HepG2 (cell line): ENCODE results near the gene ERMARD. TPM values are rescaled to one million over a fixed set of nuclear protein-coding genes. Genes with fewer than 3 reads are reported as not detected.

ENCODE experiments used
- CBX1 ChIP-seq: IDR thresholded peaks from one replicate; pipeline ENCODE4 v1.6.1; 2016; ENCODE audit warnings: antibody characterized with exemption, low read depth
- CC2D1A ChIP-seq: sonication (generic); formaldehyde crosslinking; IDR thresholded peaks from 2 replicates; pipeline ENCODE4 v1.8.1; 2023; ENCODE audit warnings: mild to moderate bottlenecking, missing genetic modification reagents
- ERF ChIP-seq: IDR thresholded peaks from 2 replicates; pipeline ENCODE4 v1.6.1; 2018; ENCODE audit warnings: missing biosample characterization, missing genetic modification reagents
- HOXD1 ChIP-seq: sonication (generic); formaldehyde crosslinking; IDR thresholded peaks from 2 replicates; pipeline ENCODE4 v1.5.0; 2020; ENCODE audit warnings: missing genetic modification reagents
- KDM2A ChIP-seq: sonication (generic); formaldehyde crosslinking; IDR thresholded peaks from 2 replicates; pipeline ENCODE4 v1.4.0; 2020; ENCODE audit warnings: low read depth, missing genetic modification reagents, borderline replicate concordance
- KDM6A ChIP-seq: IDR thresholded peaks from 2 replicates; pipeline ENCODE4 v1.6.1; 2016; ENCODE audit warnings: low read depth
- MAFK ChIP-seq, 2 experiments: IDR thresholded peaks in 1 of 2; conservative IDR thresholded peaks in 1 of 2; 2 replicates each; pipeline ENCODE4 v1.6.1; 2011; ENCODE audit warnings: improper control_type of control experiment in 2 of 2, low read length in 2 of 2
- MED13 ChIP-seq: sonication (generic); formaldehyde crosslinking; IDR thresholded peaks from 2 replicates; pipeline ENCODE4 v1.5.0; 2020; ENCODE audit warnings: missing genetic modification reagents
- PAX8 ChIP-seq: sonication (generic); formaldehyde crosslinking; IDR thresholded peaks from 2 replicates; pipeline ENCODE4 v1.8.0; 2022; ENCODE audit warnings: mild to moderate bottlenecking, missing genetic modification reagents, borderline replicate concordance
- SMARCC2 ChIP-seq: fragments of 450-650 bp; IDR thresholded peaks from 2 replicates; pipeline ENCODE4 v1.6.1; 2017; ENCODE audit warnings: antibody characterized with exemption, mild to moderate bottlenecking
- SNAPC2 ChIP-seq: sonication (generic); formaldehyde crosslinking; IDR thresholded peaks from 2 replicates; pipeline ENCODE4 v1.8.1; 2022; ENCODE audit warnings: mild to moderate bottlenecking, missing genetic modification reagents
- SSRP1 ChIP-seq: IDR thresholded peaks from 2 replicates; pipeline ENCODE4 v1.6.1; 2016; ENCODE audit warnings: control low read depth
- TCF7L2 ChIP-seq: IDR thresholded peaks from 2 replicates; pipeline ENCODE4 v1.6.1; 2011; ENCODE audit warnings: mild to moderate bottlenecking, low read depth, low read length, moderate library complexity
- ZMYM2 ChIP-seq: sonication (generic); formaldehyde crosslinking; IDR thresholded peaks from 2 replicates; pipeline ENCODE4 v1.8.0; 2022; ENCODE audit warnings: mild to moderate bottlenecking, missing genetic modification reagents
- ZNF180 ChIP-seq: sonication (generic); formaldehyde crosslinking; IDR thresholded peaks from 2 replicates; pipeline ENCODE4 v1.4.0; 2020; ENCODE audit warnings: low read depth, missing genetic modification reagents, borderline replicate concordance
- ZNF563 ChIP-seq: sonication (generic); formaldehyde crosslinking; IDR thresholded peaks from 2 replicates; pipeline ENCODE4 v1.8.0; 2022; ENCODE audit warnings: mild to moderate bottlenecking, moderate library complexity, missing genetic modification reagents
- polyA plus RNA-seq, 8 experiments: library from polyadenylated mRNA; depleted of rRNA in 3 of 8; stranded (reverse) in 7 of 8; unstranded in 1 of 8; fragments of >200 nt; fragmentation: Illumina TruSeq in 4 of 8; extraction: Trizol in 4 of 8; gene quantifications; 2 replicates each; pipeline versions ENCODE4 v1.2.1 to v1.2.3, GENCODE V29; 2011 to 2016; ENCODE audit warnings: low read depth in 4 of 8, missing spikeins in 1 of 8, mixed read lengths in 1 of 8; ENCODE audit not compliant: insufficient read depth in 1 of 8
- total RNA-seq, 5 experiments: library from RNA; depleted of rRNA; stranded (reverse); fragments of >200 nt; fragmentation: Illumina TruSeq; extraction: Trizol; gene quantifications; 2 replicates each; pipeline ENCODE4 v1.2.3, GENCODE V29; 2016; ENCODE audit warnings: low read depth in 1 of 5
- TF ChIP-seq, protein P1 (sequence below): sonication (generic); formaldehyde crosslinking; IDR thresholded peaks from 2 replicates; pipeline ENCODE4 v1.5.1; 2020; ENCODE audit warnings: missing genetic modification reagents, mild to moderate bottlenecking, borderline replicate concordance
- TF ChIP-seq, protein P2 (sequence below): sonication (generic); formaldehyde crosslinking; IDR thresholded peaks from 2 replicates; pipeline ENCODE4 v1.5.0; 2020; ENCODE audit warnings: mild to moderate bottlenecking, low read depth, missing genetic modification reagents, borderline replicate concordance
- TF ChIP-seq, protein P3 (sequence below): IDR thresholded peaks from 2 replicates; pipeline ENCODE4 v1.6.1; 2012; ENCODE audit warnings: low read length, improper control_type of control experiment

Gene ERMARD
- total and polyA plus RNA-seq, 2 of the 13 experiments (the other 11 are each of a cell fraction or from before 2014, with no cell fraction given) = 8.8 to 10.7 TPM

DNA sequence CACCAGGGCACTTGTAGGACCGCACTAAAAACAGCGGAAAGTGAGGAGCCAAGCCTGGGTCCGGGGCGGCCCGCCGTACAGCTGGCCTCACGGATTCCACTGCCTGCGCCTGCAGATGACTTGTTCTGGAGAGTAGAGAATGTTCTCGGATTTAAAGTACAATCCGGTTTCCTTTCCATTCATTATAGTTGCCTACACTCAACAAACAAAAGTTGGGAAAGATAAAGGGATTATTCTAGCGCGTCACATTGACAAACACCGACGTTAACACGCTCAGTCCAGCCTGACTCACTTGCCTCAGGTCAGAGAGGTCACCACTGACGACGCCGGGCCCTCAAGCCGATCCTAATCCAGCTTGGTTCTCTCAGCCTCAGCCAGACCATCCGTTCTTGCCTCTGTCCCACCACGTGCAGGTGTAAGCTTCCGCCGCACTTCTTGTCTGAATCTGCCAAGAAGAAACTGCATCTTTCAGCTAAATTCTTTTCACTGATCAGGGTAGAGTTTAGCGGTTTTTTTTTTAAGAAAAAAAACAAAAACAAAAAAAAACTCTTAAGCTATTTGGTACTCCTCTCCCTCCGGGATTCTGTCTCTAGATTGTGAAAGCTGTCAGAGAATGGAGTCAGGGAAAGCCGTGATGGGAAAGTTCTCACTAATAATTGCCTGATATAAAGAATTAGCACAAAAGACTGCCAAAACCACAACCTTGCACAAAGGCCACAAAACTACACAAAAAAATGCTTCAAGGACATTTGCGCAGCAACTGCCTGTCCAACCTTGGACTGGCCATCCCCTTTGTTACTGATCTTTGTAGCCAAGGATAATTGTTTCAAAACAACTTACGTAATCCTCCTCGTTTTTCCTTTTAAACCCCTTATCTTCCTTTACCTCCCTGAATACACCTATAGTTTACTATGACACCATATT lies 26.0 kb upstream of the ERMARD start (continued):
- TF ChIP-seq, protein P1, sequence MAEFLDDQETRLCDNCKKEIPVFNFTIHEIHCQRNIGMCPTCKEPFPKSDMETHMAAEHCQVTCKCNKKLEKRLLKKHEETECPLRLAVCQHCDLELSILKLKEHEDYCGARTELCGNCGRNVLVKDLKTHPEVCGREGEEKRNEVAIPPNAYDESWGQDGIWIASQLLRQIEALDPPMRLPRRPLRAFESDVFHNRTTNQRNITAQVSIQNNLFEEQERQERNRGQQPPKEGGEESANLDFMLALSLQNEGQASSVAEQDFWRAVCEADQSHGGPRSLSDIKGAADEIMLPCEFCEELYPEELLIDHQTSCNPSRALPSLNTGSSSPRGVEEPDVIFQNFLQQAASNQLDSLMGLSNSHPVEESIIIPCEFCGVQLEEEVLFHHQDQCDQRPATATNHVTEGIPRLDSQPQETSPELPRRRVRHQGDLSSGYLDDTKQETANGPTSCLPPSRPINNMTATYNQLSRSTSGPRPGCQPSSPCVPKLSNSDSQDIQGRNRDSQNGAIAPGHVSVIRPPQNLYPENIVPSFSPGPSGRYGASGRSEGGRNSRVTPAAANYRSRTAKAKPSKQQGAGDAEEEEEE (CRISPR knock-in tag) = no peak
- TF ChIP-seq MED13 (CRISPR knock-in tag) (0 out of 2 replicates have a peak, but pooled peaks have one; percentile 44), CC2D1A (CRISPR knock-in tag) (no peak), MAFK (conservative IDR thresholded peaks at IDR 0.05 in 1 of 2, IDR thresholded peaks at IDR 0.05 in 1 of 2; ENCODE audit: low read length in 2 of 2) (peak in 1 of 2 experiments; percentile 49; a peak in 3 of 4 replicates), HOXD1 (CRISPR knock-in tag) (peak; percentile 48; the same call in 1 of the 2 replicates), ZMYM2 (no peak), PAX8 (CRISPR knock-in tag) (no peak), ZNF563 (CRISPR knock-in tag) (no peak), SSRP1 (CRISPR knock-in tag) (0 out of 2 replicates have a peak, but pooled peaks have one; percentile 45), TCF7L2 (no peak; the same call in 1 of the 2 replicates), SMARCC2 (no peak), ZNF180 (CRISPR knock-in tag) (no peak), SNAPC2 (CRISPR knock-in tag) (peak; percentile 76; the same call in 1 of the 2 replicates), CBX1 (no peak), ERF (CRISPR knock-in tag) (peak; percentile 87), KDM6A (peak; percentile 70; the same call in 1 of the 2 replicates), KDM2A (peak; percentile 71; the same call in 1 of the 2 replicates)
- TF ChIP-seq, protein P2, sequence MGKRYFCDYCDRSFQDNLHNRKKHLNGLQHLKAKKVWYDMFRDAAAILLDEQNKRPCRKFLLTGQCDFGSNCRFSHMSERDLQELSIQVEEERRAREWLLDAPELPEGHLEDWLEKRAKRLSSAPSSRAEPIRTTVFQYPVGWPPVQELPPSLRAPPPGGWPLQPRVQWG (CRISPR knock-in tag) = peak; percentile 86; the same call in 1 of the 2 replicates
- TF ChIP-seq, protein P3, sequence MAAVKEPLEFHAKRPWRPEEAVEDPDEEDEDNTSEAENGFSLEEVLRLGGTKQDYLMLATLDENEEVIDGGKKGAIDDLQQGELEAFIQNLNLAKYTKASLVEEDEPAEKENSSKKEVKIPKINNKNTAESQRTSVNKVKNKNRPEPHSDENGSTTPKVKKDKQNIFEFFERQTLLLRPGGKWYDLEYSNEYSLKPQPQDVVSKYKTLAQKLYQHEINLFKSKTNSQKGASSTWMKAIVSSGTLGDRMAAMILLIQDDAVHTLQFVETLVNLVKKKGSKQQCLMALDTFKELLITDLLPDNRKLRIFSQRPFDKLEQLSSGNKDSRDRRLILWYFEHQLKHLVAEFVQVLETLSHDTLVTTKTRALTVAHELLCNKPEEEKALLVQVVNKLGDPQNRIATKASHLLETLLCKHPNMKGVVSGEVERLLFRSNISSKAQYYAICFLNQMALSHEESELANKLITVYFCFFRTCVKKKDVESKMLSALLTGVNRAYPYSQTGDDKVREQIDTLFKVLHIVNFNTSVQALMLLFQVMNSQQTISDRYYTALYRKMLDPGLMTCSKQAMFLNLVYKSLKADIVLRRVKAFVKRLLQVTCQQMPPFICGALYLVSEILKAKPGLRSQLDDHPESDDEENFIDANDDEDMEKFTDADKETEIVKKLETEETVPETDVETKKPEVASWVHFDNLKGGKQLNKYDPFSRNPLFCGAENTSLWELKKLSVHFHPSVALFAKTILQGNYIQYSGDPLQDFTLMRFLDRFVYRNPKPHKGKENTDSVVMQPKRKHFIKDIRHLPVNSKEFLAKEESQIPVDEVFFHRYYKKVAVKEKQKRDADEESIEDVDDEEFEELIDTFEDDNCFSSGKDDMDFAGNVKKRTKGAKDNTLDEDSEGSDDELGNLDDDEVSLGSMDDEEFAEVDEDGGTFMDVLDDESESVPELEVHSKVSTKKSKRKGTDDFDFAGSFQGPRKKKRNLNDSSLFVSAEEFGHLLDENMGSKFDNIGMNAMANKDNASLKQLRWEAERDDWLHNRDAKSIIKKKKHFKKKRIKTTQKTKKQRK = no peak
